HG03045 (cell line): ENCODE data around the gene PLAC9.
"Not testable (repeated sequence)": the region's sequence is repeated elsewhere in the genome, so short reads cannot be mapped to it uniquely, and the experiment has no call there.

Source experiments
- ATAC-seq: cut with Tn5 transposase; IDR thresholded peaks from one replicate; pipeline ENCODE4 v1.9.1; 2021; ENCODE audit warnings: mild to moderate bottlenecking, moderate library complexity; ENCODE audit not compliant: unreplicated experiment

The PLAC9 gene

DNA sequence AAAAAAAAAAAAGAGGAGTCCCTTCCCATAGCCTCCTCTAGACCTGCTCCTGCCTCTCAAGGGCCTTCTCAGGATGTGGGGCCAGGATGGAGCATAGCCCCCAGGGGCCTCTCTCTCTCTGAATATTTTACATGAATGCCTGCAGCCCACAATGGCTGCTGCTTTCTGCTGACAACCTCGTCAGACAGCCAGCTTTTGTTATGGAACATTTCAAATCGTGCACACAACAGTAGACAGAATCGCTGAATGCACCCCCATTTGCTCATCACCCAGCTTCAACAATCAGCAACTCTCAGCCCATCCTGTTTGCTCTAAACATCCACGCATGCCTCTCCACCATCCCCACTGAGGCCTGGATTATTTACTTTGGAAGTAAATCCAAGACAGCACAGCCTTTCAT lies 5.4 kb downstream of the PLAC9 start:
- no peak for ATAC-seq

- ATAC-seq: no peak
These were observed 6.7 kb downstream of the PLAC9 start for GRCh38 chr10:80139265-80139664.

DNA sequence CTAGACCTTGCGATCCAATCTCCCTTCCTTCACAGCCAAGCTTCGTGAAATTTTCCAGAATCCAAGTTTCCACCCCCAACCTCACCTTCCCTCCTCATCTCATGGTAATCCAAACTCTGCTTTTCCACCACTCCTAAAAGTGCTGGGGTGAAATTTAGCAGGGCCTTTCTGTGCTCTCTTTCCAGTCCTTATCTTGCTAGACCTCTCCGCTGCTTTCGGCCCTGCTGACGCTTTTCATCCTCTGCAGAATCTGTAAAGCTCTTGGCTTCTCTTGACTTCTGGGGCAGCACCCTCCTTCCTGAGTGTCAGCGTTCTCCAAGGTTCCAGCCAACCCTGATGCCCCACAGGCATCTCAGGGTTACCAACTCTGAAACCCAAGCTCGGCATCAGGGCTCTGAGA lies 7.7 kb downstream of the PLAC9 start:
- ATAC-seq: no peak

DNA sequence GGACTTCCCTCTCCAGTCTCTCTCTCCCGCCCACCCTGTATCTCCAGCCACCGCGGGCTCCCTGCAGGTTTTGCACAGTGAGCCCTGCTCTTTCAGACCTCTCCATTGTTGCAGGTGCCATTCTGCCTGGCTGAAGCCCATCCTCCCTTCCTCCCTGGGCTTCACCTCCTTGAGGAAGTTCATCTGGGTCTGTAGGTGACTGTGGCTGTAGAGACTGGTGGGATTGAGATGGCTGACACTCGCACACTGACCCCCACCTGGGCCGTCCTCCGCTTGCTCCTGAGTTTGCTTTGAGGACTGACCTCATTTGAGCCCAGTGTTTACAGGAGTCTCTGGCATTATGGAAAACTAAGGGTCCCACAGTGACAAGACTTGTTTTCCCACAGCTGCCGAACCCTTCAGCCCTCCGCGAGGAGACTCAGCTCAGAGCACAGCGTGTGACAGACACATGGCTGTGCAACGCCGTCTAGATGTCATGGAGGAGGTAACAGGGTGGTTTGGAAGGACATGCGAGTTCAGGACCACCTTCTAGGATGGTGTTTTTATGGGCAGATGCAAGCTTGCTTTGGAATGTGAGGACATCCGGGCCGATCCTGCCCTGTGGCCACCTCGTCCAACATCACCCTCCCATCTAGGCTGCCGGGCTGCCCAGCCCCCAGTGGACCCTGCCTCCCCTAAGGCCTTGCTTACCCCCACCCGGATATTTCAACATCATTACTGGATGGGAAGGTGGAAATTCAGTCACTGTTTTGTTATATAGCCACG lies 9.3 kb downstream of the PLAC9 start:
- ATAC-seq: no peak

GRCh38 chr10:80144067-80144695 lies 11.7 kb downstream of the PLAC9 start:
- peak; percentile 58 for ATAC-seq

- ATAC-seq: peak; percentile 24
These were observed 12.2 kb downstream of the PLAC9 start for GRCh38 chr10:80144696-80145131.

- not testable (repeated sequence) for ATAC-seq
These were observed 13.1 kb downstream of the PLAC9 start for GRCh38 chr10:80145406-80146308.

- no peak for ATAC-seq
These were observed 14.4 kb downstream of the PLAC9 start for GRCh38 chr10:80146918-80147317.

DNA sequence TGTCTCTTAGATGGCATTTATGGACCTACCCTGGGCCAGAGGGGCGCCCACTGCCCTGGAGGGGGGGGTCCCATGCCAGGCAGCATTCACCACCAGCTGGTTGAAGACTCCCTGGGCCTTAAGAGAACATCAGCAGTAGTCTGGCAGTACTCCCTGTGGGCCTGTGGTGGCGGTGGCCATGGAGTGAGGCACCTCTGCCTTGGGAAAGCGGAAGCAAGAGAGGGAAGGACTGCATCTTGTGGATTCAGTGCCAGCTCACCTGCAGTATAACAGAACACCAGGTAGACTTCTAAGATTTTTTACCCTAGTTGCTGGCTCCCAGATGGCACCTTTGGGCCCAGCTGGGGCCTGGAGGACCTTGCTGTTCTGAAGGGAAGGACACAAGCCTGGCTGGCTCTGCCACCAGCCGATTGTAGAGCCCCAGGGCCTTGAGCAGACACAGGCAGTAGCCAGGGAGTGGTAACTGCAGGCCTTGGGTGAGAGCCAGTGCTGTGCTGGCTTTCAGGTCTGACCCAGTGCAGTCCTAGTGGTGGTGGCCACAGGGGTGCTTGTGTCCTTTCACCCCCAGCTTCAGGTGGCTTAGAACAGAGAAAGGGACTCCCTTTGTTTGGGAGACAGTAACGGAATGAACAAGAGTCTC lies 15.8 kb downstream of the PLAC9 start:
- ATAC-seq: no peak

GRCh38 chr10:80149123-80149522 lies 16.6 kb downstream of the PLAC9 start:
- ATAC-seq: no peak

DNA sequence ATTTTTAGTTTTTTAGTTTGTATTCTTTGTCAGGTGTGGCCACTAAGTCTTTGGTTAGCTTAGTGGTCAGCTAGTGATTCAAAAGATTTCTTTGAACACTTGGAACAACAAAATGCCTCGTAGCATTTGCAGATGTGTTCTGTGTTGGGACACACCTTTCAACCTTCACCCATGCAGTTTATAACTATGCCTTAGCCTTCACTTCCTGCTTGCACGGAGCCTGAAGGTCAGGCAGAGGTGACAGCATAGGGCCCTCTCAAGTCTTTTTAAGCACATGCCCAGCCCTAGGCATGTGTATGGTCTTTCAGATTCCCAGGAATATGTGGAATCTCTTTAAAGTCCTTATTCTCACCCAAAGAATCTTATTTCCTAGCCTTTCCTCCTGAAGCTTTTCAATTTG lies 17.6 kb downstream of the PLAC9 start:
- no peak for ATAC-seq

- ATAC-seq: no peak
These were observed 20.3 kb downstream of the PLAC9 start for GRCh38 chr10:80152820-80153219.

DNA sequence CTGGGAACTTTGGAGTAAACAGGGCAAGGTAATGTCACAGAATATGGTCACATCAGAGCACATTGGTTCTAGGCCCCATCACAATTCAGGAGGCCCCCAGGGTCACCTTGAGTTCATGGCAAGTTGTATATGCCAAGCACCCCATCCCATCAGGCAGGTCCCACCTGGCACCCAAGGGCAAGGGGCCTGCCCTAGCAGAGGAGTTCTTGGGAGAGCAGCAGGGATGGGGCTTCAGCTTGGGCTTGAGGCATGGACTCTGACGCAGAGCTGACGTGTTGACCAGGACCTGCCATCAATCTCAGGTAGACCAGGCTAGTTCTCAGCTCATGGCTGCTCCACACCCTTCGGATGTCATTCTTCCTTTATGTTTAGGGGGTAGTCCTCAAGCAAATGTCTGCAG lies 20.9 kb downstream of the PLAC9 start:
- no peak for ATAC-seq

DNA sequence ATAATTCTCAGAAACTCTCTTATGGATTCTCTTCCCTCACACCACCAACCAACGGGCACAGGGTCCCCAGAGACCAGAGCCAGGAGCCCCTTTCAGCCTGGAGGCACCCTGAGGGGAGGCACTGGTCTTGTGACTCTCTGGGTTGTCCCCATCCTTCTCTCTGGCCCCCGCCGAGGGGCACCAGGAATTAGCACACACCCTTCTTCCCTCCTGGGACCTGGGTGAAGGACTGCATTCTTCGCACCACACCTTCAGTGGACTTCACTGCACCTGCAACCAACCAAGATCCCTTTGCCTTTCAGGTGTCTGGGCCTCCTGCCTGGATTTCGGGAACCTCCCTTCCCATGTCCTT lies 22.1 kb downstream of the PLAC9 start:
- no peak for ATAC-seq

DNA sequence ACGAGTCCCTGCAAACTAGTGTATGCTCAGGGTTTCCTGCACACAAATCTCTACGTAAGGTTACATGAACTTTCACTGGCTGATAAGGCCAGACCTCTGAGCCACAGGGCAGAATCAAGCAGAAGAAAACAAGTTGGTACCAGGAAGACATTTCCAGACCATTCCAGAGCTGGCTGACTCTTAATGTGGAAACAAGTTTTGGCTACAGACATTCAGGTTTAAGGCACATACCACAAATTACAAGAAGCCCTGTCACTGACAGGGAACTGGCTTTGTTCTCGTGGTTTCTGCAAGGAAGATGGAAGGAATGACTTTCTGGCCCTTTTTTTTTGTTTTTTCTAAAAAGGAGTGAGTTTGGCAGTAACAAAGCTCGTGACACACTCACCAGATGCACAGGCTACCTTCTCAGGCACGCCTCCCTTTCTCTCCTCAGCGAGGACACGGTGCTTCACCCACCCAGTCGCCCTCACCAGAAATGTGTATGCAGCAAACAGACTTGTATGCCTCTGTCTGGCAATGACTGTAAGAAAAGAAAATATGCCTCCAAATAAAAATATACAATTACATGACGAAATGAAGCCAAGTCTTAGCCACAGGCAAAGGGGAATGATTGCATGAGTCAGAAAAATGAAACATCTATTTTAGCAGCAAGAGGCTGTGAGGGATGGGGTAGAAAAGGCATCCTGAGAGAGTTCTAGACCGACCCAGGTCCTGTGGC lies 22.6 kb downstream of the PLAC9 start:
- no peak for ATAC-seq

DNA sequence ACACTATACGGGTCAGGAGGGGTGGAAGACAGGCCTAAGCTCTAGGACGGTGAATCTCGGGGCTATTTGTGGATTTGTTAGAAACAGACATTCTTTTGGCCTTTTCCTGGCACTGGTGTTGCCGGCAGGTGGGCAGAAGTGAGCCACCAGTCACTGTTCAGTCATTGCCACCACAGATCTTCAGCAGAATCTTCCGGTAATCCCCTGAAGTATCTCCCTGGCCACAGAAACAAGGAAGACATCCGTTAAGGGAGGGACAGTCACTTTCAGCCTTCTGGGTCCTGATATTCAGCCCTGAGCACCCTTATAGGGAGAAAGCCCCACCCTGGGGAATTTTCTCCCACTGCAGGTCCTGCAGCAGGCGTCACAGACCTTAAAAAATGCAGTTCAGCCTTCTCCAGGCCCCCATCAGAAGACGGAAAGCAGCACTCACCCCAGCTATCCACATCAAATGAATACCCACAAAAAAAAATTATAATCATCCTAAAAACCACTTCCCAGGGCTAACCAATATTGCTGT lies 23.2 kb downstream of the PLAC9 start:
- ATAC-seq: no peak

DNA sequence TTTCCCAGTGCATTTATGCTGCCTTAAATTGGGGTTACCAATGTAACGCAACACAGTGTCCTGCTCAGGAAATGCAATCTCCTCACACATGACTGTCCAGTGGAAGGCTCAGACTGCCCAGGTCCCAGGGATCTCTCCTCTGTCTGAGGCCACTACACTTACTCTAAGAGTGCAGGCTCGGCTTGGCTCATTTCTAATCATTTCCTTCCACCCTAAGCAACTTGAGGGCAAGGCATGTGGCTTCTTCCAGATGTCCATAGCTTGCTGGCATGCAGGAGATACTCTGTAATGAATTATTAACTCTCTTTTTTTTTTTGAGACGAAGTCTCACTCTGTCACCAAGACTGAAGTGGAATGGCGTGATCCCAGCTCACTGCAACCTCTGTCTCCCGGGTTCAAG lies 23.7 kb downstream of the PLAC9 start:
- no peak for ATAC-seq

GRCh38 chr10:80157561-80157960 lies 25.0 kb downstream of the PLAC9 start:
- ATAC-seq: no peak

DNA sequence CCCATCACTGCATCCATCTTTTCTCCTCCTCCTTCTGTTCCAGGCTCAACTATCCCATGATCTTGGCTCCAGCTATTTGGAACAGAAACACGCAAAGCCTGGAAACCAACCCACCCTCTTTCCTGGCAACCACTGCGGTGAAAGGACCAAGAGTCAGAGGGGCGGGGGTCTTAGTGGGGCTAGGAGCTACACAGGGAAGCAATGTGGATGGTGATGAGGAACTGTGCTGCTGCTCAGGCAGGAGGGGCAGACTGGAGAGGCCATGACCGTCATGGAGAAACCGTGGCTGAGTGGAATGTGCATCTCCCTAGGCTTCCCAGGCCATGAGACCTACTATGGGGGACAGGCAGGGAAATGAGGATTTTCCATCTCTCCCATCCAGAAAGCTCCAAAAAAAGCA lies 25.6 kb downstream of the PLAC9 start:
- no peak for ATAC-seq

DNA sequence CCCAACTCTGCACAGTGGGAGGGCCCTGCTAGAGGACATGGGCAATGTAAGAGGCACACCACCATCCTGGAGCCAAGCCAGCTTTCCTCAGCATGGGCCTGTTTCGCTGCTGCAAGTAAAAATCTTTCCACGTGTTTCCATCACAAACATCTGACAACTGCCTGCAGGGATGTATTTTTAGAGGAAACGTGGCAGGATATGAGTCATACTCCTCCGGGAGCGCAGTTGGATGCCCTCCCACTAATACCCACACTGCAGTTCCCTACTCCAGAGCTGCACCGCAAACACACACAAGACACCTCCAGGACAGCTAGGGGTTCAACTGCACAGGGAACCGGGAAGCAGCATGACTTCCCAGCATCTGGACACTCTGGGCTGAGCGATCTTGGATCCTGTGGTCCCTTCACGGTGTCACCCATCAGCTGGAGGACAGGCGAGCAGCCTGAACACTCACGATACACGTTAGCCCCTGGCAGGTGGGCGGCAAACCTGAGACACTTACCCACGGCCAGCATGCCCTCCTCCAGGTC lies 26.1 kb downstream of the PLAC9 start:
- no peak for ATAC-seq
